Measurements from ENCODE around the gene HEYL. TPM values are rescaled to one million over a fixed set of nuclear protein-coding genes. Genes with fewer than 3 reads are reported as not detected.

Gene HEYL
- total RNA-seq, 1 donor from 2014 or later: 1.1 TPM

GRCh38 chr1:39656391-39656790, 16.9 kb upstream of the HEYL start:
- H3K27ac ChIP-seq (ENCODE audit: low read depth, low read length): no peak overlapping the region
- H3K79me2 ChIP-seq (ENCODE audit: insufficient read depth, low read length): no peaks in the 10 kb centered on the region
- DNase-seq (ENCODE audit: low read depth) (no peak), FAIRE-seq (no peak)
- H3K9ac ChIP-seq (ENCODE audit: low read length): no peak overlapping the region
- TF ChIP-seq CTCF (IDR thresholded peaks at IDR 0.05; ENCODE audit: insufficient read depth, low read depth, low read length): no peak
- TF ChIP-seq EZH2 (IDR thresholded peaks at IDR 0.05; ENCODE audit: insufficient read depth, low read length): no peak
- Mint-ChIP-seq H3K9me3 (ENCODE audit: unreplicated experiment) (peaks cover 3% of the 10 kb centered on the region), H3K36me3 (ENCODE audit: low read depth, unreplicated experiment) (no peaks in the 10 kb centered on the region), H3K27me3 (ENCODE audit: low read depth, unreplicated experiment) (peaks cover 78% of the 10 kb centered on the region), H3K4me3 (ENCODE audit: unreplicated experiment) (no peak overlapping the region), H3K27ac (ENCODE audit: unreplicated experiment) (no peak overlapping the region), H3K4me1 (ENCODE audit: low read depth, unreplicated experiment) (peaks cover 8% of the 10 kb centered on the region)
- H3K36me3 ChIP-seq (ENCODE audit: insufficient read depth, low read length): no peaks in the 10 kb centered on the region
- no peaks in the 10 kb centered on the region for H3K9me3 ChIP-seq (ENCODE audit: insufficient read depth, low read depth, low read length)
- H2AFZ ChIP-seq (ENCODE audit: low read depth, low read length): no peak overlapping the region
- no peaks in the 10 kb centered on the region for H4K20me1 ChIP-seq (ENCODE audit: insufficient read depth, low read length)
- H3K27me3 ChIP-seq (ENCODE audit: insufficient read depth, low read length): peaks cover 23% of the 10 kb centered on the region
- no peak overlapping the region for H3K4me3 ChIP-seq (ENCODE audit: insufficient read depth, low read depth, low read length)
- no peak overlapping the region for H3K4me2 ChIP-seq (ENCODE audit: low read length)
- no peaks in the 10 kb centered on the region for H3K4me1 ChIP-seq (ENCODE audit: insufficient read depth, low read length)

- H3K27me3 Mint-ChIP-seq (ENCODE audit: low read depth, unreplicated experiment): peaks cover 76% of the 10 kb centered on the region
- Histone ChIP-seq H3K27me3 (ENCODE audit: insufficient read depth, low read length) (peaks cover 23% of the 10 kb centered on the region), H3K27ac (ENCODE audit: low read depth, low read length) (no peak overlapping the region), H2AFZ (ENCODE audit: low read depth, low read length) (no peak overlapping the region), H3K79me2 (ENCODE audit: insufficient read depth, low read length) (no peaks in the 10 kb centered on the region), H3K4me3 (ENCODE audit: insufficient read depth, low read depth, low read length) (no peak overlapping the region), H3K9ac (ENCODE audit: low read length) (no peak overlapping the region), H3K36me3 (ENCODE audit: insufficient read depth, low read length) (no peaks in the 10 kb centered on the region), H3K4me2 (ENCODE audit: low read length) (no peak overlapping the region), H4K20me1 (ENCODE audit: insufficient read depth, low read length) (no peaks in the 10 kb centered on the region), H3K9me3 (ENCODE audit: insufficient read depth, low read depth, low read length) (no peaks in the 10 kb centered on the region), H3K4me1 (ENCODE audit: insufficient read depth, low read length) (no peaks in the 10 kb centered on the region)
- H3K36me3 Mint-ChIP-seq (ENCODE audit: low read depth, unreplicated experiment): no peaks in the 10 kb centered on the region
- no peak overlapping the region for H3K4me3 Mint-ChIP-seq (ENCODE audit: unreplicated experiment)
- TF ChIP-seq CTCF (IDR thresholded peaks at IDR 0.05; ENCODE audit: insufficient read depth, low read depth, low read length) (no peak), EZH2 (IDR thresholded peaks at IDR 0.05; ENCODE audit: insufficient read depth, low read length) (no peak)
- peaks cover 2% of the 10 kb centered on the region for H3K9me3 Mint-ChIP-seq (ENCODE audit: unreplicated experiment)
- no peak overlapping the region for H3K27ac Mint-ChIP-seq (ENCODE audit: unreplicated experiment)
- peaks cover 8% of the 10 kb centered on the region for H3K4me1 Mint-ChIP-seq (ENCODE audit: low read depth, unreplicated experiment)
- no peak for DNase-seq (ENCODE audit: low read depth)
- FAIRE-seq: no peak
Measured at GRCh38 chr1:39655578-39656268, 16.3 kb upstream of the HEYL start.

GRCh38 chr1:39654291-39654690, 14.8 kb upstream of the HEYL start:
- H3K9me3 ChIP-seq (ENCODE audit: insufficient read depth, low read depth, low read length): no peaks in the 10 kb centered on the region
- no peaks in the 10 kb centered on the region for H4K20me1 ChIP-seq (ENCODE audit: insufficient read depth, low read length)
- no peaks in the 10 kb centered on the region for H3K9me3 Mint-ChIP-seq (ENCODE audit: unreplicated experiment)
- peaks cover 69% of the 10 kb centered on the region for H3K27me3 Mint-ChIP-seq (ENCODE audit: low read depth, unreplicated experiment)
- DNase-seq (ENCODE audit: low read depth) (no peak), FAIRE-seq (no peak)
- H3K36me3 ChIP-seq (ENCODE audit: insufficient read depth, low read length): no peaks in the 10 kb centered on the region
- no peaks in the 10 kb centered on the region for H3K79me2 ChIP-seq (ENCODE audit: insufficient read depth, low read length)
- TF ChIP-seq CTCF (IDR thresholded peaks at IDR 0.05; ENCODE audit: insufficient read depth, low read depth, low read length) (no peak), EZH2 (IDR thresholded peaks at IDR 0.05; ENCODE audit: insufficient read depth, low read length) (no peak)
- H3K27me3 ChIP-seq (ENCODE audit: insufficient read depth, low read length): peaks cover 20% of the 10 kb centered on the region
- H3K27ac Mint-ChIP-seq (ENCODE audit: unreplicated experiment): no peak overlapping the region
- H3K27ac ChIP-seq (ENCODE audit: low read depth, low read length): no peak overlapping the region
- no peak overlapping the region for H2AFZ ChIP-seq (ENCODE audit: low read depth, low read length)
- H3K4me2 ChIP-seq (ENCODE audit: low read length): no peak overlapping the region
- no peak overlapping the region for H3K9ac ChIP-seq (ENCODE audit: low read length)
- no peaks in the 10 kb centered on the region for H3K4me1 ChIP-seq (ENCODE audit: insufficient read depth, low read length)
- H3K36me3 Mint-ChIP-seq (ENCODE audit: low read depth, unreplicated experiment): no peaks in the 10 kb centered on the region
- H3K4me3 ChIP-seq (ENCODE audit: insufficient read depth, low read depth, low read length): no peak overlapping the region
- peaks cover 8% of the 10 kb centered on the region for H3K4me1 Mint-ChIP-seq (ENCODE audit: low read depth, unreplicated experiment)
- no peak overlapping the region for H3K4me3 Mint-ChIP-seq (ENCODE audit: unreplicated experiment)
